H9 (cell line): Measurements from ENCODE around the gene IL26. TPM values are rescaled to one million over a fixed set of nuclear protein-coding genes. Genes with fewer than 3 reads are reported as not detected.

Experiments
- DNase-seq: peaks from one replicate; pipeline ENCODE4 v3.0.0-alpha.2; 2017
- H2AFZ ChIP-seq: one replicate; pipeline ENCODE4 v1.6.1; 2013; ENCODE audit warnings: mild to moderate bottlenecking, low read length, control low read depth, moderate library complexity
- H2AK5ac ChIP-seq: 2 replicates; pipeline ENCODE4 v1.6.1; 2013; ENCODE audit warnings: low read length, control low read depth, mixed read lengths; ENCODE audit not compliant: insufficient read length
- H2BK120ac ChIP-seq: one replicate; pipeline ENCODE4 v1.6.1; 2013; ENCODE audit warnings: low read depth, mild to moderate bottlenecking, low read length, control low read depth, inconsistent platforms; ENCODE audit not compliant: poor library complexity, severe bottlenecking
- H2BK12ac ChIP-seq: 2 replicates; pipeline ENCODE4 v1.6.1; 2013; ENCODE audit warnings: low read length, control low read depth, mixed read lengths, low read depth; ENCODE audit not compliant: insufficient read length
- H2BK15ac ChIP-seq: 2 replicates; pipeline ENCODE4 v1.6.1; 2013; ENCODE audit warnings: low read depth, low read length, control low read depth
- H2BK20ac ChIP-seq: one replicate; pipeline ENCODE4 v1.6.1; 2013; ENCODE audit warnings: low read depth, mild to moderate bottlenecking, low read length, control low read depth, inconsistent platforms; ENCODE audit not compliant: poor library complexity, severe bottlenecking
- H2BK5ac ChIP-seq: 2 replicates; pipeline ENCODE4 v1.6.1; 2013; ENCODE audit warnings: low read length, control low read depth, mixed read lengths; ENCODE audit not compliant: insufficient read length
- H3K14ac ChIP-seq: 2 replicates; pipeline ENCODE4 v1.6.1; 2013; ENCODE audit warnings: low read length, control low read depth; ENCODE audit not compliant: insufficient read depth
- H3K18ac ChIP-seq: 2 replicates; pipeline ENCODE4 v1.6.1; 2013; ENCODE audit warnings: low read depth, mild to moderate bottlenecking, mixed read lengths, low read length, control low read depth; ENCODE audit not compliant: insufficient read length
- H3K23ac ChIP-seq: 2 replicates; pipeline ENCODE4 v1.6.1; 2013; ENCODE audit warnings: low read length, control low read depth, mixed read lengths, low read depth; ENCODE audit not compliant: insufficient read length
- H3K23me2 ChIP-seq: 2 replicates; pipeline ENCODE4 v1.6.1; 2013; ENCODE audit warnings: low read depth, mild to moderate bottlenecking, mixed read lengths, low read length, control low read depth; ENCODE audit not compliant: insufficient read length, poor library complexity, severe bottlenecking
- H3K27ac ChIP-seq: 2 replicates; pipeline ENCODE4 v1.5.1; 2013; ENCODE audit warnings: low read length, control low read depth, mixed read lengths, low read depth; ENCODE audit not compliant: insufficient read length
- H3K27me3 ChIP-seq: 2 replicates; pipeline ENCODE4 v1.6.1; 2013; ENCODE audit warnings: low read length, control low read depth, inconsistent platforms; ENCODE audit not compliant: insufficient read depth
- H3K4ac ChIP-seq: 2 replicates; pipeline ENCODE4 v1.6.1; 2013; ENCODE audit warnings: low read depth, mild to moderate bottlenecking, control low read depth, inconsistent platforms, low read length, moderate library complexity
- H3K4me1 ChIP-seq: 2 replicates; pipeline ENCODE4 v1.6.1; 2013; ENCODE audit warnings: low read length, control low read depth, inconsistent platforms; ENCODE audit not compliant: insufficient read depth
- H3K4me2 ChIP-seq: 2 replicates; pipeline ENCODE4 v1.6.1; 2013; ENCODE audit warnings: low read length, control low read depth, mixed read lengths; ENCODE audit not compliant: insufficient read length, insufficient read depth
- H3K56ac ChIP-seq: 2 replicates; pipeline ENCODE4 v1.6.1; 2013; ENCODE audit warnings: low read depth, mild to moderate bottlenecking, mixed read lengths, low read length, control low read depth; ENCODE audit not compliant: insufficient read length
- H3K79me1 ChIP-seq: 2 replicates; pipeline ENCODE4 v1.6.1; 2013; ENCODE audit warnings: low read depth, mild to moderate bottlenecking, moderate library complexity, low read length, control low read depth, inconsistent platforms; ENCODE audit not compliant: insufficient read depth, poor library complexity, severe bottlenecking
- H3K79me2 ChIP-seq: 2 replicates; pipeline ENCODE4 v1.6.1; 2013; ENCODE audit warnings: low read length, control low read depth, inconsistent platforms; ENCODE audit not compliant: insufficient read depth
- H3K9ac ChIP-seq: 2 replicates; pipeline ENCODE4 v1.6.1; 2013; ENCODE audit warnings: low read length, control low read depth, mixed read lengths; ENCODE audit not compliant: insufficient read length; ENCODE audit errors: extremely low read depth
- H3K9me3 ChIP-seq: one replicate; pipeline ENCODE4 v1.6.1; 2013; ENCODE audit warnings: low read depth, low read length, inconsistent platforms; ENCODE audit not compliant: control insufficient read depth
- H3T11ph ChIP-seq: one replicate; pipeline ENCODE4 v1.6.1; 2013; ENCODE audit warnings: mild to moderate bottlenecking, low read length, control low read depth, inconsistent platforms
- H4K20me1 ChIP-seq: one replicate; pipeline ENCODE4 v1.6.1; 2013; ENCODE audit not compliant: control insufficient read depth, insufficient read length, insufficient read depth
- H4K5ac ChIP-seq: 2 replicates; pipeline ENCODE4 v1.6.1; 2013; ENCODE audit warnings: low read depth, mild to moderate bottlenecking, mixed read lengths, low read length, control low read depth; ENCODE audit not compliant: insufficient read length
- H4K8ac ChIP-seq: replicated peaks from 2 replicates; pipeline ENCODE4 v1.6.1; 2013; ENCODE audit warnings: low read length, control low read depth, mixed read lengths, low read depth; ENCODE audit not compliant: insufficient read length
- H4K91ac ChIP-seq: 2 replicates; pipeline ENCODE4 v1.6.1; 2013; ENCODE audit warnings: low read depth, mild to moderate bottlenecking, moderate library complexity, mixed read lengths, low read length, control low read depth; ENCODE audit not compliant: insufficient read length
- H3K27ac Mint-ChIP-seq, 3 experiments: 2 replicates in 2 of 3; 3 replicates in 1 of 3; pipeline ENCODE4 v1.8.0; 2020 to 2021; ENCODE audit warnings: mixed read lengths in 3 of 3, mild to moderate bottlenecking in 1 of 3, moderate library complexity in 1 of 3
- H3K27me3 Mint-ChIP-seq: 2 replicates; pipeline ENCODE4 v1.8.0; 2021; ENCODE audit warnings: low read depth, mild to moderate bottlenecking, moderate library complexity, mixed read lengths
- H3K36me3 Mint-ChIP-seq, 3 experiments: 2 replicates in 2 of 3; 3 replicates in 1 of 3; pipeline ENCODE4 v1.8.0; 2020 to 2021; ENCODE audit warnings: low read depth in 3 of 3, mixed read lengths in 3 of 3; ENCODE audit not compliant: insufficient read depth in 1 of 3
- H3K4me1 Mint-ChIP-seq, 2 experiments: 2 replicates each; pipeline ENCODE4 v1.8.0; 2020; ENCODE audit warnings: mixed read lengths in 2 of 2
- H3K4me3 Mint-ChIP-seq, 2 experiments: 2 replicates in 1 of 2; 3 replicates in 1 of 2; pipeline ENCODE4 v1.8.0; 2020 to 2021; ENCODE audit warnings: mild to moderate bottlenecking in 2 of 2, mixed read lengths in 2 of 2, moderate library complexity in 1 of 2
- H3K9me3 Mint-ChIP-seq, 2 experiments: 2 replicates in 1 of 2; 3 replicates in 1 of 2; pipeline ENCODE4 v1.8.0; 2020; ENCODE audit warnings: mild to moderate bottlenecking in 2 of 2, mixed read lengths in 2 of 2, moderate library complexity in 1 of 2
- total RNA-seq: library from RNA; stranded (reverse); gene quantifications from 2 replicates; pipeline ENCODE4 v1.2.1, GENCODE V29; 2021
- TF ChIP-seq, protein P1 (sequence below): fragments of 200-600 bp; sonication (generic); conservative IDR thresholded peaks from 3 replicates; pipeline ENCODE4 v1.8.0; 2021; ENCODE audit warnings: antibody characterized with exemption, mild to moderate bottlenecking

The IL26 gene
- total RNA-seq, 1 experiment from 2014 or later, result not detected

DNA sequence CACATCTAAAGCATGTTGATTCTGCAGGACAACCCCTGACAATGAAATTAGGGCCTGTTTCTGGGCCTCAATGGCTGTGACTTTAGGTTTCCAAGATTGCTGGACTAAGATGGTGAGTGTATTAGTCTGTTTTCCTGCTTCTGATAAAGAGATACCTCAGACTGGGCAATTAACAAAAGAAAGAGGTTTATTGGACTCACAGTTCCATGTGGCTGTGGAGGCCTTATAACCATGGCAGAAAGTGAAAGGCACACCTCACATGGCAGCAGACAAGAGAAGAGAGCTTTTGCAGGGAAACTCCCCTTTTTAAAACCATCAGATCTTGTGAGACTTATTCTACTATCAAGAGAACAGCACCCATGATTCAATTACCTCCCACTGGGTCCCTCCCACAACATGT is 17.2 kb upstream of the IL26 start:
- H3K27me3 ChIP-seq, result no peaks in the 10 kb centered on the region
- H3K27ac Mint-ChIP-seq, result no peak overlapping the region
- H3K4me3 Mint-ChIP-seq, result no peak overlapping the region
- H3K9ac ChIP-seq, result no peak overlapping the region
- H2BK12ac ChIP-seq, result no peak overlapping the region
- no peaks in the 10 kb centered on the region for H3K9me3 ChIP-seq
- H2BK20ac ChIP-seq, result no peak overlapping the region
- H3K23me2 ChIP-seq, result no peaks in the 10 kb centered on the region
- no peak overlapping the region for H4K5ac ChIP-seq
- H3T11ph ChIP-seq, result no peak overlapping the region
- no peak overlapping the region for H3K18ac ChIP-seq
- peaks cover 15 to 16% of the 10 kb centered on the region in 2 experiments for H3K9me3 Mint-ChIP-seq
- H3K4me2 ChIP-seq, result no peak overlapping the region
- no peak overlapping the region for H2BK5ac ChIP-seq
- no peaks in the 10 kb centered on the region for H3K79me2 ChIP-seq
- no peak overlapping the region for H3K14ac ChIP-seq
- H3K27ac ChIP-seq, result no peak overlapping the region
- H4K91ac ChIP-seq, result no peak overlapping the region
- H3K36me3 Mint-ChIP-seq, result peaks cover 0 to 16% (median 4%) of the 10 kb centered on the region in 3 experiments; a peak in 4 of 7 replicates
- no peak overlapping the region for H3K23ac ChIP-seq
- H3K79me1 ChIP-seq, result no peaks in the 10 kb centered on the region
- no peaks in the 10 kb centered on the region for H3K4me1 ChIP-seq
- H4K8ac ChIP-seq, result no peak overlapping the region
- DNase-seq, result no peak
- H2AFZ ChIP-seq, result no peak overlapping the region
- TF ChIP-seq, protein P1, sequence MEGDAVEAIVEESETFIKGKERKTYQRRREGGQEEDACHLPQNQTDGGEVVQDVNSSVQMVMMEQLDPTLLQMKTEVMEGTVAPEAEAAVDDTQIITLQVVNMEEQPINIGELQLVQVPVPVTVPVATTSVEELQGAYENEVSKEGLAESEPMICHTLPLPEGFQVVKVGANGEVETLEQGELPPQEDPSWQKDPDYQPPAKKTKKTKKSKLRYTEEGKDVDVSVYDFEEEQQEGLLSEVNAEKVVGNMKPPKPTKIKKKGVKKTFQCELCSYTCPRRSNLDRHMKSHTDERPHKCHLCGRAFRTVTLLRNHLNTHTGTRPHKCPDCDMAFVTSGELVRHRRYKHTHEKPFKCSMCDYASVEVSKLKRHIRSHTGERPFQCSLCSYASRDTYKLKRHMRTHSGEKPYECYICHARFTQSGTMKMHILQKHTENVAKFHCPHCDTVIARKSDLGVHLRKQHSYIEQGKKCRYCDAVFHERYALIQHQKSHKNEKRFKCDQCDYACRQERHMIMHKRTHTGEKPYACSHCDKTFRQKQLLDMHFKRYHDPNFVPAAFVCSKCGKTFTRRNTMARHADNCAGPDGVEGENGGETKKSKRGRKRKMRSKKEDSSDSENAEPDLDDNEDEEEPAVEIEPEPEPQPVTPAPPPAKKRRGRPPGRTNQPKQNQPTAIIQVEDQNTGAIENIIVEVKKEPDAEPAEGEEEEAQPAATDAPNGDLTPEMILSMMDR, result no peak
- H2AK5ac ChIP-seq, result no peak overlapping the region
- H2BK15ac ChIP-seq, result no peak overlapping the region
- no peaks in the 10 kb centered on the region for H3K27me3 Mint-ChIP-seq
- H3K56ac ChIP-seq, result no peak overlapping the region
- no peaks in the 10 kb centered on the region for H4K20me1 ChIP-seq
- H3K4me1 Mint-ChIP-seq, result peaks cover 0 to 9% of the 10 kb centered on the region in 2 experiments; a peak in 2 of 4 replicates
- no peak overlapping the region for H2BK120ac ChIP-seq
- no peak overlapping the region for H3K4ac ChIP-seq
